HCT116 (cell line): ENCODE measurements around the gene SHROOM3. TPM values are rescaled to one million over a fixed set of nuclear protein-coding genes. Genes with fewer than 3 reads are reported as not detected.
A peak's percentile ranks its signal among the peaks of the same experiment; 100 is the strongest.

Experiments used
- ATAC-seq: fragments of 200-7000 bp; cut with Tn5 transposase; 2 replicates; pipeline ENCODE4 v1.9.1; 2020; ENCODE audit warnings: mild to moderate bottlenecking, moderate library complexity
- BruUV-seq: library from RNA; stranded (reverse); fragments of 400-500 nt; replicated peaks from 2 replicates; lab custom pipeline; 2021; lab: Mats Ljungman, UMichigan
- CTCF ChIA-PET: fragments of 300-600 bp; sonication (Branson Sonifier 250); formaldehyde crosslinking; loops from one replicate; lab custom pipeline; 2021; ENCODE audit warnings: antibody characterized with exemption; lab: Charles Lee
- POLR2A ChIA-PET: fragments of 300-600, 350-600 bp; sonication (Branson Sonifier 250); formaldehyde crosslinking; loops from one replicate; lab custom pipeline; 2021; ENCODE audit warnings: antibody characterized with exemption; lab: Charles Lee
- RAD21 ChIA-PET, 2 experiments: fragments of 300-600 bp; sonication (Branson Sonifier 250); formaldehyde crosslinking; loops; one replicate each; lab custom pipeline; 2023; ENCODE audit warnings: low total read pairs in 2 of 2; ENCODE audit not compliant: uncharacterized antibody in 2 of 2, unreplicated experiment in 2 of 2, low non-redundant PET in 1 of 2; lab: Charles Lee
- DNase-seq: peaks from one replicate; pipeline ENCODE4 v3.0.0-alpha.2; 2010; ENCODE audit warnings: low read depth, low spot score
- H2AFZ ChIP-seq: fragments of 200-600 bp; shearing (Covaris generic), sonication (generic); 2 replicates; pipeline ENCODE4 v1.6.1; 2017; ENCODE audit warnings: low read depth, mixed run types, mixed read lengths, antibody characterized with exemption, low read length; ENCODE audit not compliant: poor library complexity, severe bottlenecking
- H3K27ac ChIP-seq: 2 replicates; pipeline ENCODE4 v1.5.1; 2012; ENCODE audit warnings: low read depth, low read length
- H3K27me3 ChIP-seq: fragments of 200-600 bp; sonication (generic); 2 replicates; pipeline ENCODE4 v1.6.1; 2016; ENCODE audit warnings: mixed run types, low read length, mixed read lengths; ENCODE audit not compliant: insufficient read depth
- H3K36me3 ChIP-seq, 2 experiments: fragments of 200-500 bp in 1 of 2; fragments of 200-600 bp in 1 of 2; sonication (Bioruptor generic) in 1 of 2; sonication (generic) in 1 of 2; 2 replicates each; pipeline versions ENCODE4 v1.5.1 to v1.6.1; 2014 to 2016; ENCODE audit warnings: low read length in 2 of 2, inconsistent platforms in 1 of 2, mixed read lengths in 1 of 2, mixed run types in 1 of 2; ENCODE audit not compliant: insufficient read depth in 2 of 2, control insufficient read depth in 1 of 2
- H3K4me1 ChIP-seq, 2 experiments: fragments of 200-600 bp in 1 of 2; sonication (generic) in 1 of 2; 2 replicates each; pipeline versions ENCODE4 v1.5.1 to v1.6.1; 2012 to 2017; ENCODE audit warnings: low read length in 2 of 2, inconsistent platforms in 1 of 2, mild to moderate bottlenecking in 1 of 2, mixed read lengths in 1 of 2, mixed run types in 1 of 2, moderate library complexity in 1 of 2; ENCODE audit not compliant: insufficient read depth in 2 of 2, control insufficient read depth in 1 of 2
- H3K4me2 ChIP-seq: fragments of 200-600 bp; sonication (generic); 2 replicates; pipeline ENCODE4 v1.6.1; 2017; ENCODE audit warnings: mixed run types, low read length, mixed read lengths
- H3K4me3 ChIP-seq, 2 experiments: fragments of 200-600 bp in 1 of 2; sonication (generic) in 1 of 2; replicated peaks in 1 of 2; 2 replicates each; pipeline ENCODE4 v1.5.1; 2011 to 2016; ENCODE audit warnings: low read length in 2 of 2, control low read depth in 1 of 2, low read depth in 1 of 2, mild to moderate bottlenecking in 1 of 2, mixed read lengths in 1 of 2, mixed run types in 1 of 2
- H3K79me2 ChIP-seq: fragments of 200-600 bp; sonication (generic); 2 replicates; pipeline ENCODE4 v1.6.1; 2017; ENCODE audit warnings: mild to moderate bottlenecking, mixed run types, low read length, moderate library complexity, mixed read lengths; ENCODE audit not compliant: insufficient read depth
- H3K9ac ChIP-seq: fragments of 200-600 bp; sonication (generic); 2 replicates; pipeline ENCODE4 v1.6.1; 2016; ENCODE audit warnings: low read length, mixed read lengths
- H3K9me2 ChIP-seq: fragments of 200-600 bp; sonication (generic), shearing (Covaris generic); 2 replicates; pipeline ENCODE4 v1.6.1; 2017; ENCODE audit warnings: mixed run types, mild to moderate bottlenecking, moderate library complexity; ENCODE audit not compliant: insufficient read depth
- H3K9me3 ChIP-seq, 2 experiments: fragments of 200-500 bp in 1 of 2; fragments of 200-600 bp in 1 of 2; sonication (Bioruptor generic) in 1 of 2; sonication (generic) in 1 of 2; 2 replicates each; pipeline ENCODE4 v1.6.1; 2014 to 2017; ENCODE audit warnings: low read length in 2 of 2, mixed read lengths in 2 of 2, inconsistent platforms in 1 of 2, low read depth in 1 of 2, mild to moderate bottlenecking in 1 of 2, mixed run types in 1 of 2, moderate library complexity in 1 of 2; ENCODE audit not compliant: control insufficient read depth in 1 of 2, insufficient read depth in 1 of 2
- H4K20me1 ChIP-seq: fragments of 200-600 bp; sonication (generic), shearing (Covaris generic); 2 replicates; pipeline ENCODE4 v1.6.1; 2017; ENCODE audit warnings: mixed run types, mild to moderate bottlenecking, moderate library complexity; ENCODE audit not compliant: insufficient read depth
- CEBPB ChIP-seq: IDR thresholded peaks from 2 replicates; pipeline ENCODE4 v1.6.1; 2012; ENCODE audit warnings: low read depth
- EGR1 ChIP-seq: IDR thresholded peaks from 2 replicates; pipeline ENCODE4 v1.6.1; 2012; ENCODE audit warnings: low read depth
- ELF1 ChIP-seq: IDR thresholded peaks from 2 replicates; pipeline ENCODE4 v1.6.1; 2012; ENCODE audit warnings: low read depth, borderline replicate concordance
- FOSL1 ChIP-seq: IDR thresholded peaks from 2 replicates; pipeline ENCODE4 v1.6.1; 2012; ENCODE audit warnings: low read depth
- POLR2A ChIP-seq: IDR thresholded peaks from 2 replicates; pipeline ENCODE4 v1.7.0; 2011; ENCODE audit warnings: borderline replicate concordance; ENCODE audit not compliant: insufficient read depth, insufficient read length; ENCODE audit errors: extremely low read depth
- POLR2AphosphoS5 ChIP-seq: IDR thresholded peaks from 2 replicates; pipeline ENCODE4 v1.6.1; 2011; ENCODE audit warnings: mild to moderate bottlenecking, low read depth, low read length, moderate library complexity
- SRF ChIP-seq: IDR thresholded peaks from 2 replicates; pipeline ENCODE4 v1.6.1; 2012; ENCODE audit warnings: low read depth
- YY1 ChIP-seq: IDR thresholded peaks from 2 replicates; pipeline ENCODE4 v1.6.1; 2011; ENCODE audit warnings: low read length, low read depth, moderate library complexity, mild to moderate bottlenecking; ENCODE audit not compliant: insufficient replicate concordance; ENCODE audit errors: extremely low read depth
- intact Hi-C: fragments of 100-400 bp; cut with micrococcal nuclease; formaldehyde crosslinking; loops from 2 replicates; pipeline ENCODE4 v1.10.0; 2022
- total RNA-seq: library from RNA; stranded (reverse); gene quantifications from one replicate; pipeline ENCODE4 v1.2.1, GENCODE V29; 2021; ENCODE audit not compliant: unreplicated experiment
- TF ChIP-seq, protein P1 (sequence below): IDR thresholded peaks from 2 replicates; pipeline ENCODE4 v1.6.1; 2011; ENCODE audit warnings: mild to moderate bottlenecking, low read length, moderate library complexity; ENCODE audit not compliant: insufficient replicate concordance; ENCODE audit errors: extremely low read depth
- TF ChIP-seq, protein P2 (sequence below), 3 experiments: fragments of 200-600 bp in 1 of 3; sonication (generic) in 1 of 3; IDR thresholded peaks in 2 of 3; conservative IDR thresholded peaks in 1 of 3; 2 replicates each; pipeline ENCODE4 v1.5.1; 2012 to 2017; ENCODE audit warnings: low read depth in 2 of 3, low read length in 2 of 3, antibody characterized with exemption in 1 of 3, borderline replicate concordance in 1 of 3, control low read depth in 1 of 3, mild to moderate bottlenecking in 1 of 3, mixed read lengths in 1 of 3, mixed run types in 1 of 3, moderate library complexity in 1 of 3; ENCODE audit not compliant: insufficient read depth in 1 of 3

SHROOM3 gene
- total RNA-seq, 1 experiment from 2014 or later = 22.5 TPM

DNA sequence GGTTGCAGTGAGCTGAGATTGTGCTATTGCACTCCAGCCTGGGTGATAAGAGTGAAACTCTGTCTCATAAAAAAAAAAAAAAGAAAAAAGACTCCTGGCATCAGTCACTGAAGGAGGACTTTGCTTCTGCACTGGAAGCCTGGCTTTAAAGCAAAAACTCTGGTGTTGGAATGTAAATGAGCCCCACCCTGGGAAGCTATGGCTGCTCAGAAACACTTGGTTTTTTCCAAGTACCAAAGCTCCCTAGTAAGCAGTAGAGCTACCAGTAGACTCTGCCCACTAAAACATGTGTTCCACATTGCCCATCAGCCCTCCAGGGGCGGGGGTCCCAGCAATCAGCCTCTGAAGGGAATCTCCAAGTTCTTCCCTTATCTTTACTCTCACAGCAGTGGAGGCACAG lies 154.4 kb downstream of the SHROOM3 start:
- Histone ChIP-seq H3K9me3 (no peaks in the 10 kb centered on the region), H4K20me1 (no peaks in the 10 kb centered on the region), H3K79me2 (no peaks in the 10 kb centered on the region), H3K27ac (peak overlapping the region; percentile 46; the same call in 1 of the 2 replicates), H3K27me3 (no peaks in the 10 kb centered on the region), H3K4me2 (peak overlapping the region; percentile 82), H3K9me2 (no peaks in the 10 kb centered on the region), H3K9ac (peak overlapping the region; percentile 57), H2AFZ (peak overlapping the region; percentile 66), H3K36me3 (no peaks in the 10 kb centered on the region), H3K4me3 (peak overlapping the region in 1 of 2 experiments; percentile 46; a peak in 2 of 4 replicates), H3K4me1 (peaks cover 17 to 50% of the 10 kb centered on the region in 2 experiments)
- intact Hi-C loops = loop anchor here (5.0 kb wide), 1 partner anchor 133 kb away; no protein-coding TSS in a partner anchor
- no peak for ATAC-seq
- ChIA-PET CTCF (no interaction called here), RAD21 (no interaction called here), POLR2A (no interaction called here)
- TF ChIP-seq EGR1 = no peak
- TF ChIP-seq, protein P1, sequence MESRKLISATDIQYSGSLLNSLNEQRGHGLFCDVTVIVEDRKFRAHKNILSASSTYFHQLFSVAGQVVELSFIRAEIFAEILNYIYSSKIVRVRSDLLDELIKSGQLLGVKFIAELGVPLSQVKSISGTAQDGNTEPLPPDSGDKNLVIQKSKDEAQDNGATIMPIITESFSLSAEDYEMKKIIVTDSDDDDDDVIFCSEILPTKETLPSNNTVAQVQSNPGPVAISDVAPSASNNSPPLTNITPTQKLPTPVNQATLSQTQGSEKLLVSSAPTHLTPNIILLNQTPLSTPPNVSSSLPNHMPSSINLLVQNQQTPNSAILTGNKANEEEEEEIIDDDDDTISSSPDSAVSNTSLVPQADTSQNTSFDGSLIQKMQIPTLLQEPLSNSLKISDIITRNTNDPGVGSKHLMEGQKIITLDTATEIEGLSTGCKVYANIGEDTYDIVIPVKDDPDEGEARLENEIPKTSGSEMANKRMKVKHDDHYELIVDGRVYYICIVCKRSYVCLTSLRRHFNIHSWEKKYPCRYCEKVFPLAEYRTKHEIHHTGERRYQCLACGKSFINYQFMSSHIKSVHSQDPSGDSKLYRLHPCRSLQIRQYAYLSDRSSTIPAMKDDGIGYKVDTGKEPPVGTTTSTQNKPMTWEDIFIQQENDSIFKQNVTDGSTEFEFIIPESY = no peak
- no TSS peak for BruUV-seq
- DNase-seq = no peak

DNA sequence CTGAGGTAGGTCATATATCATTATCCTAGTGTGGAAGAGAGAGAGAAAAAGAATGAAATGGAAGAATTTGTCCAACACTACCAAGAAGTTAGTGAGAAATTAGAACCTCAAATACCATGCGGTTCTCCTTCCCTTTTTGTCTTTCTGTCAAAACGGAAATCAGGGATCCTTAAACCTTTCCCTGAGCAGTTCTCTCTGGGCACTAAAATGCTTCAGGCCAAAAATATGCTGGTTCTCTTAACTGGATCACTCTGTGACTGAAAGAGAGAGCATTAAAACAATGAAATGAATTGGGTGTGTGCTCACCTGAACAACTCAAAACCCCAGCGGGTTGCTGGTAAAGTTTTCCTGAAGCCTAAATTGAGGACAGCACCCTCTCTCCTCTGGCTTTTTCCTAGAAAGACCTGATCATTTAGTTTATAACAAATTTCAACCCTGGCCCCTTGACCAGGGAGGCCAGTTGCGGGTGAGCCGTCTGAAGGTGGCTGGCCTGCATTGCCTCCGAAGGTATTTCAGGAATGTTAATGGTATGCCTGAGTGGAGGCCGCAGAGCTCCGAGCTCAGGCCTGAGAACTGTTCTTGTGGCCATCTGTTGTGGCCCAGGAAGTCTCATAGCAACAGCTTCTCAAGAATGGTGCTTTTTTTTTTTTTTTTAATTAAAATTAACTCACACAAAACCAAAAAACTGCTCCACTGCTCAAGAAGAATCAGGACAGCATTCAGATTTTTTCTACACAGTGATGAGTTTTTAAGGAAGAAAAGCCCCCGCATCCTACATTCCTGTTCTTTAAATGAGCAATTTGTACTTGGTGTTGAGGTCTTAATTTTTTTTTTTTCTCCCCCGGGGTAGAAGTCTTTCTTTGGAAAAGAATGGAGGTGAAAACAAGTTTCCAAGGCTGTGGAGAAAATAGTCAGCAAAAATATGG lies 155.1 kb downstream of the SHROOM3 start:
- DNase-seq (peak; percentile 39), ATAC-seq (peak; percentile 76)
- ChIA-PET CTCF (no interaction called here), POLR2A (no interaction called here), RAD21 (no interaction called here)
- Histone ChIP-seq H4K20me1 (no peaks in the 10 kb centered on the region), H3K9me3 (no peaks in the 10 kb centered on the region), H3K79me2 (no peaks in the 10 kb centered on the region), H3K4me1 (peaks cover 17 to 49% of the 10 kb centered on the region in 2 experiments), H2AFZ (peak overlapping the region; percentile 66), H3K4me2 (peak overlapping the region; percentile 82), H3K27ac (peak overlapping the region; percentile 46; the same call in 1 of the 2 replicates), H3K9ac (peak overlapping the region; percentile 57), H3K36me3 (no peaks in the 10 kb centered on the region), H3K4me3 (peak overlapping the region; percentile 12 to 46; a peak in 3 of 4 replicates), H3K9me2 (no peaks in the 10 kb centered on the region), H3K27me3 (no peaks in the 10 kb centered on the region)
- BruUV-seq = no TSS peak
- intact Hi-C loops = loop anchor here (5.0 kb wide), 1 partner anchor 132 kb away; no protein-coding TSS in a partner anchor
- no peak for TF ChIP-seq FOSL1
- no peak for TF ChIP-seq YY1
- no peak for TF ChIP-seq POLR2AphosphoS5
- no peak for TF ChIP-seq SRF
- TF ChIP-seq, protein P2, sequence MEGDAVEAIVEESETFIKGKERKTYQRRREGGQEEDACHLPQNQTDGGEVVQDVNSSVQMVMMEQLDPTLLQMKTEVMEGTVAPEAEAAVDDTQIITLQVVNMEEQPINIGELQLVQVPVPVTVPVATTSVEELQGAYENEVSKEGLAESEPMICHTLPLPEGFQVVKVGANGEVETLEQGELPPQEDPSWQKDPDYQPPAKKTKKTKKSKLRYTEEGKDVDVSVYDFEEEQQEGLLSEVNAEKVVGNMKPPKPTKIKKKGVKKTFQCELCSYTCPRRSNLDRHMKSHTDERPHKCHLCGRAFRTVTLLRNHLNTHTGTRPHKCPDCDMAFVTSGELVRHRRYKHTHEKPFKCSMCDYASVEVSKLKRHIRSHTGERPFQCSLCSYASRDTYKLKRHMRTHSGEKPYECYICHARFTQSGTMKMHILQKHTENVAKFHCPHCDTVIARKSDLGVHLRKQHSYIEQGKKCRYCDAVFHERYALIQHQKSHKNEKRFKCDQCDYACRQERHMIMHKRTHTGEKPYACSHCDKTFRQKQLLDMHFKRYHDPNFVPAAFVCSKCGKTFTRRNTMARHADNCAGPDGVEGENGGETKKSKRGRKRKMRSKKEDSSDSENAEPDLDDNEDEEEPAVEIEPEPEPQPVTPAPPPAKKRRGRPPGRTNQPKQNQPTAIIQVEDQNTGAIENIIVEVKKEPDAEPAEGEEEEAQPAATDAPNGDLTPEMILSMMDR (IDR thresholded peaks at IDR 0.05 in 2 of 3, conservative IDR thresholded peaks at IDR 0.05 in 1 of 3; ENCODE audit: borderline replicate concordance in 1 of 3, insufficient read depth in 1 of 3, low read depth in 2 of 3, low read length in 2 of 3) = no peak
- no peak for TF ChIP-seq POLR2A
- TF ChIP-seq ELF1 = no peak
- no peak for TF ChIP-seq CEBPB
